PC-3 (cell line): ENCODE measurements around the gene EID3. TPM values are rescaled to one million over a fixed set of nuclear protein-coding genes. Genes with fewer than 3 reads are reported as not detected.

Experiments used
- ATAC-seq: fragments of 200-7000 bp; cut with Tn5 transposase; 2 replicates; pipeline ENCODE4 v1.9.1; 2020; ENCODE audit warnings: mild to moderate bottlenecking, moderate library complexity
- BruUV-seq: library from RNA; stranded (reverse); fragments of 400-500 nt; replicated peaks from 2 replicates; lab custom pipeline; 2021; lab: Mats Ljungman, UMichigan
- CTCF ChIA-PET: fragments of 300-600 bp; sonication (Branson Sonifier 250); formaldehyde crosslinking; loops from one replicate; lab custom pipeline; 2022; ENCODE audit warnings: antibody characterized with exemption; lab: Charles Lee
- POLR2A ChIA-PET: fragments of 300-600 bp; sonication (Branson Sonifier 250); formaldehyde crosslinking; loops from one replicate; lab custom pipeline; 2022; ENCODE audit warnings: antibody characterized with exemption; ENCODE audit not compliant: unreplicated experiment; lab: Charles Lee
- DNase-seq: peaks from one replicate; pipeline ENCODE4 v3.0.0-alpha.2; 2015
- H2AFZ ChIP-seq: fragments of 300-600 bp; sonication (generic); 2 replicates; pipeline ENCODE4 v1.6.0; 2016; ENCODE audit warnings: antibody characterized with exemption, low read length
- H3F3A ChIP-seq: fragments of 300-600 bp; sonication (generic); one replicate; pipeline ENCODE4 v1.6.0; 2017; ENCODE audit warnings: antibody characterized with exemption, low read length, control low read depth, mild to moderate bottlenecking; ENCODE audit not compliant: unreplicated experiment
- H3K27ac ChIP-seq: fragments of 300-600 bp; sonication (generic); 2 replicates; pipeline ENCODE4 v1.5.1; 2016; ENCODE audit warnings: mild to moderate bottlenecking, low read length
- H3K27me3 ChIP-seq: fragments of 300-600 bp; sonication (generic); 2 replicates; pipeline ENCODE4 v1.6.1; 2016; ENCODE audit warnings: low read length, mixed read lengths
- H3K36me3 ChIP-seq: fragments of 300-600 bp; sonication (generic); 2 replicates; pipeline ENCODE4 v1.6.1; 2016; ENCODE audit warnings: low read depth, mixed run types, low read length, mixed read lengths
- H3K4me1 ChIP-seq: fragments of 300-600 bp; sonication (generic); 2 replicates; pipeline ENCODE4 v1.5.1; 2016; ENCODE audit warnings: low read length; ENCODE audit not compliant: insufficient read depth
- H3K4me2 ChIP-seq: fragments of 300-600 bp; sonication (generic); 2 replicates; pipeline ENCODE4 v1.6.0; 2016; ENCODE audit warnings: low read length
- H3K4me3 ChIP-seq: fragments of 300-600 bp; sonication (generic); 2 replicates; pipeline ENCODE4 v1.5.1; 2016; ENCODE audit warnings: mild to moderate bottlenecking, low read length, mixed read lengths
- H3K79me2 ChIP-seq: fragments of 300-600 bp; sonication (generic); 2 replicates; pipeline ENCODE4 v1.6.1; 2017; ENCODE audit warnings: low read length, mixed read lengths
- H3K9ac ChIP-seq: fragments of 300-600 bp; sonication (generic); 2 replicates; pipeline ENCODE4 v1.6.0; 2016; ENCODE audit warnings: mild to moderate bottlenecking, low read length
- H3K9me2 ChIP-seq: fragments of 300-600 bp; sonication (generic); replicated peaks from 2 replicates; pipeline ENCODE4 v1.6.1; 2016; ENCODE audit warnings: mixed run types, low read length, mixed read lengths
- H3K9me3 ChIP-seq: fragments of 300-600 bp; sonication (generic); 2 replicates; pipeline ENCODE4 v1.6.1; 2016; ENCODE audit warnings: low read length, mixed read lengths
- H4K20me1 ChIP-seq: fragments of 300-600 bp; sonication (generic); 2 replicates; pipeline ENCODE4 v1.6.1; 2016; ENCODE audit warnings: low read length, mixed read lengths
- EZH2 ChIP-seq: fragments of 300-600 bp; sonication (generic); IDR thresholded peaks from one replicate; pipeline ENCODE4 v1.6.1; 2017; ENCODE audit warnings: antibody characterized with exemption, mild to moderate bottlenecking, low read length; ENCODE audit not compliant: unreplicated experiment
- EZH2phosphoT487 ChIP-seq: fragments of 300-600 bp; sonication (generic); IDR thresholded peaks from 2 replicates; pipeline ENCODE4 v1.6.1; 2018; ENCODE audit warnings: mild to moderate bottlenecking, antibody characterized with exemption, low read length, borderline replicate concordance
- intact Hi-C: fragments of 100-400 bp; cut with micrococcal nuclease; formaldehyde crosslinking; loops from 2 replicates; pipeline ENCODE4 v1.9.0; 2023
- total RNA-seq: library from RNA; depleted of rRNA; stranded (reverse); fragments of >200 nt; gene quantifications from 2 replicates; pipeline ENCODE4 v1.2.3, GENCODE V29; 2014
- TF ChIP-seq, protein P1 (sequence below): fragments of 300-600 bp; sonication (generic); conservative IDR thresholded peaks from 2 replicates; pipeline ENCODE4 v1.5.1; 2017; ENCODE audit warnings: antibody characterized with exemption, low read depth, mild to moderate bottlenecking, low read length

The EID3 gene
- total RNA-seq, 1 experiment from 2014 or later = 9.8 TPM

DNA sequence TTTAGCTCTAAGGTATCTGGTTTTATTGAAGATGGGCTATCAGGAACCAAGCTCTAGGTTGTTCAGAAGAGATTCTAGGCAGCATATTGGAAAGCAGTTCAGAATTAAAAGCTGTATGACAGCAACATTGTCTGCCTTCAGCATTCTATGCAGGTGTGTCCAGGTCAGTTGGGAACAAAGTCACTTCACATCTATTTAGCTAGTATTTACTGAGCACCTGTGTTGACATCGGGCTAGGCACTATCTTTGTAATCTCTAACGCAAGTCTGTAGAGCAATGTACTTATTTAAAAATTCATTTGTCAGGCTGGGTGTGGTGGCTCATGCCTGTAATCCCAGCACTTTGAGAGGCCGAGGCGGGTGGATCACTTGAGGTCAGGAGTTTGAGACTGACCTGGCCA lies 6.8 kb upstream of the EID3 start:
- no peak overlapping the region for H2AFZ ChIP-seq
- H4K20me1 ChIP-seq = peaks cover 85% of the 10 kb centered on the region
- ATAC-seq (no peak), DNase-seq (no peak)
- H3K36me3 ChIP-seq = peaks cover 74% of the 10 kb centered on the region
- no peak overlapping the region for H3K27ac ChIP-seq
- H3K9me2 ChIP-seq = no peaks in the 10 kb centered on the region
- intact Hi-C loops = no loop called here
- no peaks in the 10 kb centered on the region for H3K9me3 ChIP-seq
- no peaks in the 10 kb centered on the region for H3K27me3 ChIP-seq
- no peak for TF ChIP-seq EZH2phosphoT487
- TF ChIP-seq, protein P1, sequence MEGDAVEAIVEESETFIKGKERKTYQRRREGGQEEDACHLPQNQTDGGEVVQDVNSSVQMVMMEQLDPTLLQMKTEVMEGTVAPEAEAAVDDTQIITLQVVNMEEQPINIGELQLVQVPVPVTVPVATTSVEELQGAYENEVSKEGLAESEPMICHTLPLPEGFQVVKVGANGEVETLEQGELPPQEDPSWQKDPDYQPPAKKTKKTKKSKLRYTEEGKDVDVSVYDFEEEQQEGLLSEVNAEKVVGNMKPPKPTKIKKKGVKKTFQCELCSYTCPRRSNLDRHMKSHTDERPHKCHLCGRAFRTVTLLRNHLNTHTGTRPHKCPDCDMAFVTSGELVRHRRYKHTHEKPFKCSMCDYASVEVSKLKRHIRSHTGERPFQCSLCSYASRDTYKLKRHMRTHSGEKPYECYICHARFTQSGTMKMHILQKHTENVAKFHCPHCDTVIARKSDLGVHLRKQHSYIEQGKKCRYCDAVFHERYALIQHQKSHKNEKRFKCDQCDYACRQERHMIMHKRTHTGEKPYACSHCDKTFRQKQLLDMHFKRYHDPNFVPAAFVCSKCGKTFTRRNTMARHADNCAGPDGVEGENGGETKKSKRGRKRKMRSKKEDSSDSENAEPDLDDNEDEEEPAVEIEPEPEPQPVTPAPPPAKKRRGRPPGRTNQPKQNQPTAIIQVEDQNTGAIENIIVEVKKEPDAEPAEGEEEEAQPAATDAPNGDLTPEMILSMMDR = no peak
- no peak for TF ChIP-seq EZH2
- ChIA-PET POLR2A (interaction anchor here (0.6 to 0.7 kb wide), 2 partner anchors 17 to 21 kb away, joined by 3 to 19 read pairs; no protein-coding TSS in a partner anchor), CTCF (no interaction called here)
- H3K4me2 ChIP-seq = no peak overlapping the region
- H3K4me1 ChIP-seq = peaks cover 73% of the 10 kb centered on the region
- no peak overlapping the region for H3K9ac ChIP-seq
- H3K4me3 ChIP-seq = no peak overlapping the region
- peaks cover 100% of the 10 kb centered on the region for H3K79me2 ChIP-seq
- peaks cover 15% of the 10 kb centered on the region for H3F3A ChIP-seq
- no TSS peak for BruUV-seq

DNA sequence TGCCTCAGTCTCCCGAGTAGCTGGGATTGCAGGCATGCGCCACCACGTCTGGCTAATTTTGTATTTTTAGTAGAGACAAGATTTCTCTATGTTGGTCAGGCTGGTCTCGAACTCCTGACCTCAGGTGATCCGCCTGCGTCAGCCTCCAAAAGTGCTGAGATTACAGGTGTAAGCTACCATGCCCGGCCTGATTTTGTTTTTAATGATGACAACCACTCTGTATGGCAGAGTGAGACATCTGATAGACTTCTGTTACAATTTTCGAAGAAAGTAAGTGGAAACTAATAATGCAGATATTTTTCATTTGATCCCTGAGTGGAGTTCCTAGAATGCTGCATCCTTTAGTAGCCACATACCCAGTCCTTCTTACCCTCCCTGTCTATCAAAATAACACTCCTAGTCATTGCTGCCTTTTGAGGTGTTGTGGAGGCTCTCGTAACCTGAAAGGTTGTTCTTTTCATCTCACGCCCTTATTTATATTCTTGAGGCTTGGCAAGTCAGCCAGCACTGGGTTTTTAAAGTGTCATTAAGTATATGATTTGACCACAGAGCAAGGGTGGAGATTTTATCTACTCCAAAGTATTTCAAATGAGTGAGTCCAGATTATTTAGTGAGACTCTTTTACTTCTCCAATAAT lies 5.9 kb upstream of the EID3 start:
- ChIA-PET POLR2A (interaction anchor here (0.6 kb wide), 1 partner anchor 21 kb away, joined by 4 read pairs; no protein-coding TSS in a partner anchor), CTCF (no interaction called here)
- TF ChIP-seq EZH2 (no peak), EZH2phosphoT487 (no peak)
- TF ChIP-seq, protein P1 = no peak
- no peak overlapping the region for H3K9ac ChIP-seq
- H3K9me3 ChIP-seq = no peaks in the 10 kb centered on the region
- DNase-seq (peak; percentile 48), ATAC-seq (peak; percentile 58)
- H2AFZ ChIP-seq = no peak overlapping the region
- no TSS peak for BruUV-seq
- intact Hi-C loops = no loop called here
- peaks cover 69% of the 10 kb centered on the region for H3K4me1 ChIP-seq
- peaks cover 20% of the 10 kb centered on the region for H3F3A ChIP-seq
- H3K27ac ChIP-seq = no peak overlapping the region
- no peak overlapping the region for H3K4me2 ChIP-seq
- peaks cover 84% of the 10 kb centered on the region for H4K20me1 ChIP-seq
- H3K27me3 ChIP-seq = no peaks in the 10 kb centered on the region
- H3K79me2 ChIP-seq = peaks cover 100% of the 10 kb centered on the region
- no peak overlapping the region for H3K4me3 ChIP-seq
- H3K9me2 ChIP-seq = no peaks in the 10 kb centered on the region
- peaks cover 72% of the 10 kb centered on the region for H3K36me3 ChIP-seq
